ENCODE results near the gene MID2.
A peak's percentile ranks its signal among the peaks of the same experiment; 100 is the strongest.
"Not testable (repeated sequence)": the region's sequence is repeated elsewhere in the genome, so short reads cannot be mapped to it uniquely, and the experiment has no call there.

The MID2 gene

GRCh38 chrX:107842715-107843400 lies 17.2 kb downstream of the MID2 start:
- no peak for DNase-seq

- DNase-seq: no peak
Observed at GRCh38 chrX:107845625-107846024, 20.0 kb downstream of the MID2 start.

- no peak for DNase-seq
Observed at GRCh38 chrX:107848591-107848990, 22.9 kb downstream of the MID2 start.

- DNase-seq: no peak
Observed at GRCh38 chrX:107849747-107850421, 24.2 kb downstream of the MID2 start.

GRCh38 chrX:107850422-107850765 lies 24.7 kb downstream of the MID2 start:
- no peak for DNase-seq

GRCh38 chrX:107851215-107851614 lies 25.5 kb downstream of the MID2 start:
- DNase-seq: no peak

- not testable (repeated sequence) for DNase-seq
Observed at GRCh38 chrX:107851665-107852064, 26.0 kb downstream of the MID2 start.

GRCh38 chrX:107856289-107856688 lies 30.6 kb downstream of the MID2 start:
- DNase-seq: no peak

- DNase-seq: not testable (repeated sequence)
Observed at GRCh38 chrX:107857041-107857440, 31.4 kb downstream of the MID2 start.

- no peak for DNase-seq
Observed at GRCh38 chrX:107857837-107858236, 32.2 kb downstream of the MID2 start.

- no peak for DNase-seq
Observed at GRCh38 chrX:107861056-107861455, 35.4 kb downstream of the MID2 start.

GRCh38 chrX:107871136-107871535 lies 45.5 kb downstream of the MID2 start:
- no peak for DNase-seq

- DNase-seq: no peak
Observed at GRCh38 chrX:107878106-107878505, 52.4 kb downstream of the MID2 start.

GRCh38 chrX:107880054-107880610 lies 54.5 kb downstream of the MID2 start:
- no peak for DNase-seq

- DNase-seq: peak; percentile 27 to 34
Observed at GRCh38 chrX:107894038-107894437, 68.4 kb downstream of the MID2 start.

- no peak for DNase-seq
Observed at GRCh38 chrX:107902721-107903120, 77.1 kb downstream of the MID2 start.

GRCh38 chrX:107905366-107905765 lies 79.7 kb downstream of the MID2 start:
- DNase-seq: no peak

- DNase-seq: no peak
Observed at GRCh38 chrX:107924136-107924746, 98.6 kb downstream of the MID2 start.

GRCh38 chrX:107934262-107934661 lies 108.6 kb downstream of the MID2 start:
- no peak for DNase-seq

- DNase-seq: no peak
Observed at GRCh38 chrX:107935200-107935599, 109.5 kb downstream of the MID2 start.

- DNase-seq: no peak
Observed at GRCh38 chrX:107935664-107936433, 110.2 kb downstream of the MID2 start.

- no peak for DNase-seq
Observed at GRCh38 chrX:107936434-107936730, 110.7 kb downstream of the MID2 start.

GRCh38 chrX:107940095-107940494 lies 114.4 kb downstream of the MID2 start:
- no peak for DNase-seq
